Cardiac muscle cell (in vitro differentiated cells and primary cell): ENCODE measurements around the gene EPB41L4B. TPM values are rescaled to one million over a fixed set of nuclear protein-coding genes. Genes with fewer than 3 reads are reported as not detected.

ENCODE experiments used
- DNase-seq, 2 donors: peaks; one replicate each; pipeline versions ENCODE4 v3.0.0 to v3.0.0-alpha.2; 2010 to 2017; ENCODE audit warnings: low read depth in 1 of 2, low spot score in 1 of 2
- H3K27ac ChIP-seq: fragments of 200-600 bp; sonication (generic); 2 replicates; pipeline ENCODE4 v1.5.1; 2016
- H3K27me3 ChIP-seq: fragments of 200-600 bp; sonication (generic); 2 replicates; pipeline ENCODE4 v1.6.0; 2016; ENCODE audit warnings: control low read depth
- H3K36me3 ChIP-seq: fragments of 200-600 bp; sonication (generic); 2 replicates; pipeline ENCODE4 v1.5.1; 2016; ENCODE audit warnings: control low read depth
- H3K4me1 ChIP-seq: fragments of 200-600 bp; sonication (generic); 2 replicates; pipeline ENCODE4 v1.8.1; 2017; ENCODE audit warnings: low read depth, mild to moderate bottlenecking, mixed run types
- H3K4me3 ChIP-seq: fragments of 200-600 bp; sonication (generic); 2 replicates; pipeline ENCODE4 v1.5.1; 2016; ENCODE audit warnings: mild to moderate bottlenecking
- H3K9me3 ChIP-seq: fragments of 200-600 bp; sonication (generic); 2 replicates; pipeline ENCODE4 v1.5.1; 2017; ENCODE audit warnings: low read depth, mild to moderate bottlenecking, control low read depth
- polyA plus RNA-seq: library from polyadenylated mRNA; unstranded; fragments of >200 nt; fragmentation: Nextera tagmentation; extraction: Ambion mirVana; gene quantifications from 2 replicates; pipeline ENCODE4 v1.2.1, GENCODE V29; 2016
- total RNA-seq: library from RNA; depleted of rRNA; stranded (reverse); fragments of >200 nt; gene quantifications from 2 replicates; pipeline ENCODE4 v1.2.3, GENCODE V29; 2016
- TF ChIP-seq, protein P1 (sequence below): IDR thresholded peaks from 2 replicates; pipeline ENCODE4 v1.5.1; 2012; ENCODE audit warnings: low read depth, mild to moderate bottlenecking, low read length

Gene EPB41L4B
- total and polyA plus RNA-seq, 2 experiments from 2014 or later: 2.0 to 2.1 TPM

DNA sequence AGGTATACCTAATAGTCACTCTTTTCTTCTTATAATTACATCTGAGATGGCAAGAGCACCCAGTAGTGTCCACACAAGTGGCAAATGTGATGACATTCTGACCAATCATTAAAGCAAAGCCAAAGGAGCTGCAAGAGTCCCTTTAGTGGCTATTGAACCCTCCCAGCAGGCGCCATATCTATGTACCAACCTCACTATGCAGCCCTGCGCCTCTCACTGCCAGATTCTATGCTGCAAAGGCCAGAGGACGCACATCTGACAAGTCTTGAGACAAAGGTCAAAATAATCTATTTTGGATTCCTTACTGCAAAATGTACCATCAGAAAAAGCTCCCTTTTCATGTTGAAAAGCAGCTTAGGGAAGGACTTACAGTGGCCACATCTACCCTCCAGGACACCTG lies 47.0 kb downstream of the EPB41L4B start:
- no peak for DNase-seq
- H3K4me1 ChIP-seq: peaks cover 18% of the 10 kb centered on the region
- H3K36me3 ChIP-seq: no peaks in the 10 kb centered on the region
- H3K27ac ChIP-seq: peak overlapping the region; percentile 13
- no peaks in the 10 kb centered on the region for H3K27me3 ChIP-seq
- TF ChIP-seq, protein P1, sequence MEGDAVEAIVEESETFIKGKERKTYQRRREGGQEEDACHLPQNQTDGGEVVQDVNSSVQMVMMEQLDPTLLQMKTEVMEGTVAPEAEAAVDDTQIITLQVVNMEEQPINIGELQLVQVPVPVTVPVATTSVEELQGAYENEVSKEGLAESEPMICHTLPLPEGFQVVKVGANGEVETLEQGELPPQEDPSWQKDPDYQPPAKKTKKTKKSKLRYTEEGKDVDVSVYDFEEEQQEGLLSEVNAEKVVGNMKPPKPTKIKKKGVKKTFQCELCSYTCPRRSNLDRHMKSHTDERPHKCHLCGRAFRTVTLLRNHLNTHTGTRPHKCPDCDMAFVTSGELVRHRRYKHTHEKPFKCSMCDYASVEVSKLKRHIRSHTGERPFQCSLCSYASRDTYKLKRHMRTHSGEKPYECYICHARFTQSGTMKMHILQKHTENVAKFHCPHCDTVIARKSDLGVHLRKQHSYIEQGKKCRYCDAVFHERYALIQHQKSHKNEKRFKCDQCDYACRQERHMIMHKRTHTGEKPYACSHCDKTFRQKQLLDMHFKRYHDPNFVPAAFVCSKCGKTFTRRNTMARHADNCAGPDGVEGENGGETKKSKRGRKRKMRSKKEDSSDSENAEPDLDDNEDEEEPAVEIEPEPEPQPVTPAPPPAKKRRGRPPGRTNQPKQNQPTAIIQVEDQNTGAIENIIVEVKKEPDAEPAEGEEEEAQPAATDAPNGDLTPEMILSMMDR: no peak
- no peaks in the 10 kb centered on the region for H3K9me3 ChIP-seq
- H3K4me3 ChIP-seq: no peak overlapping the region

DNA sequence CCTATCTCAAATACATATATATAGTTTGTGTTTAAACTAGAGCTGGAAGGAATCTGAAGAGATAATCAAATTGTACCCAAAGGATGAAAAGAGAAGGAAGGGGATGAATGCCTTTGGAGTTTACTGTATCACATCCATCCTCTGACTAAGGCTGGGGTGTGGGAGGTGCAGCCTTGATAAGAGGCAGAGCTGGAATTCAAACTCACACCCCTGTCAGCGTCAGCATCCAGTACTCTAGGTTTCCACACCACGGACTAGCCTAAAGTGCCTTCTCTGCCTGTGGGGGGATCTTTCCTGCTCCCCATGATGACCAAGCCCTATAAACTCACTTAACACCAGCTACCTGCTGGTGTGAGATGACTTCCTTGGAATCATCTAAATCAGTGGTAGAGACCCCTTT lies 48.1 kb downstream of the EPB41L4B start:
- Histone ChIP-seq H3K4me3 (no peak overlapping the region), H3K27me3 (no peaks in the 10 kb centered on the region), H3K27ac (no peak overlapping the region), H3K9me3 (no peaks in the 10 kb centered on the region), H3K36me3 (no peaks in the 10 kb centered on the region), H3K4me1 (peaks cover 18% of the 10 kb centered on the region)
- DNase-seq: peak in 1 of 2 donors; percentile 25
- TF ChIP-seq, protein P1: no peak

DNA sequence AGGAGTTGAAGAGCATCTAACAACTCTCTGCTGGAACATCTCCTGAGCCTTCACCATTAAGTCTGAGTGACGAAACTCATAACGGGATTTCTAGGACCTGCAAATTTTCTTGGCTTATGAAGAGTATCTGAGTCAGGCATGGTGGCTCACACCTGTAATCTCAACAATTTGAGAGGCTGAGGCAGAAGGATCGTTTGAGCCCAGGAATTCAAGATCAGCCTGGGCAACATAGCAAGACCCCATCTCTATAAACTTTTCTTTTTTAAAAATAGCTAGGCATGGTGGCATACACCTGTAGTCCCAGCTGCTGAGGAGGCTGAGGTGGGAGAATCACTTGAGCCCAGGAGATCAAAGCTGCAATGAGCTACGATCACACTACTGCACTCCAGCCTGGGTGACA lies 48.8 kb downstream of the EPB41L4B start:
- H3K36me3 ChIP-seq: no peaks in the 10 kb centered on the region
- no peaks in the 10 kb centered on the region for H3K27me3 ChIP-seq
- no peaks in the 10 kb centered on the region for H3K9me3 ChIP-seq
- no peak overlapping the region for H3K27ac ChIP-seq
- H3K4me1 ChIP-seq: peaks cover 18% of the 10 kb centered on the region
- no peak overlapping the region for H3K4me3 ChIP-seq
- TF ChIP-seq, protein P1: no peak
- DNase-seq: no peak

DNA sequence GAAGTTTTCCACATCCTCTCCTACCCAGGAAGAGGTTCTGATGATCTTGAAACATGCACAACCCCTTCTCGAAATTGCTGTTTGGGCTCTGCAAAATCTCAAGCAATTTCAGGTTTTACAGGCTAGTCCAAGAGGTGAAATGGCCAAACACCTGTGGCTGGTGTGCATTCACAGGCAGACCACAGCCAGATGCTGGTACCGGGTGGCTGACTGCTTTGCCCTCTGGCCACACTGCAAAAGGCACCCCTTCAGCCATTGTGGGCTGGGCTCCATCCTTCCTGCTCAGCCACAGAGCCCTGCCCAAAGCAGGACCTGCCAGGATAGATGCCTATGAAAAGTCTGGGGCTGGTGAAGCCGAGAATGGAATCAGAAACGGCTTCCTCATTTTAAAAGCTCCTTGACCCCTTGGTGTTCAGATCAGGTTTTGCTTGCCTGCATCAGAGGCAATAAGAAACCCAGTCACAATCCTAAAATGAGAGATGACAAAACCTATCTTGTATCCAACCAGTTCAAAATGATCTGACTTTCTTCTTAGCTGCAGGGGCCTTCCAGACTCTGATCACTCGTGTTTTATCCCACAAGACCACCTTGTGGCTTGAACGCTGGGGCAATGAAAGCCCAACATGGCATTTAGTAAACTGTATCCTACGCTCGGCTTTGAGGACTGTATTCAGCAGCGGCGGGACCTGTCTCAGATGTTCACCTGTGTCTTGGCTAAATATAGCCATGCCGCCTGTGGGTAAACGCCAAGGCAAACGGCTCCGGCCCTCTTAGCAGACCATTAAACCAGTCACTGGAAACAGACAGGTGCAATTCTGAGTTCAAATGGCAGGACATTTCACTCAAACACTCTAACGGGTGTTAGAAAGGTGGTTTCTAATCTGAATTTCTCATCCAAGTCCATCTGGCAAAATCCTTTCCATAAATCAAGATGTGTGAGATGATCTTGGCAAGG lies 49.6 kb downstream of the EPB41L4B start:
- TF ChIP-seq, protein P1: no peak
- no peaks in the 10 kb centered on the region for H3K36me3 ChIP-seq
- DNase-seq: no peak
- no peak overlapping the region for H3K4me3 ChIP-seq
- H3K27me3 ChIP-seq: no peaks in the 10 kb centered on the region
- H3K27ac ChIP-seq: no peak overlapping the region
- H3K4me1 ChIP-seq: peaks cover 18% of the 10 kb centered on the region
- H3K9me3 ChIP-seq: no peaks in the 10 kb centered on the region

DNA sequence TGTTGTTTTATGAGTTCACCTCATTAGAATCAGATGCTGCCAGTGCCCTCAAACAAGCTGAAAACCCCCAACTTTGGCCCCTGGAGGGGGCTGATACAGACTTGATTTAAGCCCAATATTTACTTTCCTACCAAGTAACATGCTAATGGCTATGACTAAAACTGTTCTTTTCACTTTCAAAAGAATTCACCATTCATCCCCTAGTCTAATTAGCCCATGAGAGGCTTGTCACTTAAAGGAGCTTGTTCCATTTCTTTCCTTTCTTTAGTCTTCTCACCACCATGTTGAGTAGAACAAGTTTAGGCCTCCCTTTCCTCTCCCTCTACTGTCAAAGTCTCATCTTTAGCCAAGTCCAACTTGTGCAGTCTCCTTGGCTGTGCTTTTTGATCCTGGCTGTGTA lies 50.4 kb downstream of the EPB41L4B start:
- no peak for DNase-seq
- Histone ChIP-seq H3K36me3 (no peaks in the 10 kb centered on the region), H3K27me3 (no peaks in the 10 kb centered on the region), H3K4me1 (peaks cover 16% of the 10 kb centered on the region), H3K27ac (no peak overlapping the region), H3K4me3 (no peak overlapping the region), H3K9me3 (no peaks in the 10 kb centered on the region)
- TF ChIP-seq, protein P1: no peak
